Lower leg skin (tissue), 4 donors: ENCODE results near the gene DGKD. TPM values are rescaled to one million over a fixed set of nuclear protein-coding genes. Genes with fewer than 3 reads are reported as not detected.

ENCODE experiments used
- DNase-seq, 2 donors: peaks; one replicate each; pipeline ENCODE4 v3.0.0-alpha.2; 2019; ENCODE audit warnings: low spot score in 2 of 2
- H3K4me3 ChIP-seq: fragments of 200-600 bp; sonication (generic); 2 replicates; pipeline ENCODE4 v1.5.1; 2017; ENCODE audit warnings: mild to moderate bottlenecking, low read depth; ENCODE audit not compliant: poor library complexity, severe bottlenecking
- CTCF ChIP-seq, 3 donors: fragments of 450-650 bp; IDR thresholded peaks; one replicate each; pipeline ENCODE4 v1.5.1; 2016; ENCODE audit warnings: antibody characterized with exemption in 3 of 3, mild to moderate bottlenecking in 3 of 3, moderate library complexity in 2 of 3
- POLR2A ChIP-seq, 2 donors: fragments of 450-650 bp; IDR thresholded peaks; one replicate each; pipeline ENCODE4 v1.6.1; 2016 to 2017; ENCODE audit warnings: antibody characterized with exemption in 2 of 2, mild to moderate bottlenecking in 1 of 2, moderate library complexity in 1 of 2
- WGBS, 2 donors: methylation state at CpG; one replicate each; pipeline ENCODE4 v1.1.5; 2018; 5-methylcytosine and 5-hydroxymethylcytosine counted together
- intact Hi-C: fragments of 100-400 bp; cut with DNase I; formaldehyde crosslinking; loops from one replicate; pipeline ENCODE4 v1.15.0; 2023; ENCODE audit warnings: low total_unique reads
- total RNA-seq, 4 donors: library from RNA; depleted of rRNA; stranded (reverse); fragments of >200 nt; gene quantifications; one replicate each; pipeline ENCODE4 v1.1.0, GENCODE V29; 2016

Gene DGKD
- total RNA-seq, 4 donors from 2014 or later: 5.8 to 15.2 (median 7.8) TPM

- intact Hi-C loops: no loop called here
- peak in 1 of 2 donors; percentile 74 for DNase-seq
Measured at GRCh38 chr2:233414777-233415570, 60.7 kb downstream of the DGKD start.

GRCh38 chr2:233416199-233416598 lies 61.9 kb downstream of the DGKD start:
- no peak overlapping the region for H3K4me3 ChIP-seq
- 93 to 94% methylated on average over 3 of the region's 3 CpGs for WGBS, 2 donors
- intact Hi-C loops: no loop called here
- TF ChIP-seq POLR2A (IDR thresholded peaks at IDR 0.05) (no peak), CTCF (IDR thresholded peaks at IDR 0.05) (no peak)
- DNase-seq: peak in 1 of 2 donors; percentile 5

More at GRCh38 chr2:233414777-233415570, 60.7 kb downstream of the DGKD start:
- 60 to 62% methylated on average over 5 of the region's 5 CpGs for WGBS, 2 donors
- TF ChIP-seq CTCF (IDR thresholded peaks at IDR 0.05): no peak
- TF ChIP-seq POLR2A (IDR thresholded peaks at IDR 0.05): no peak
- no peak overlapping the region for H3K4me3 ChIP-seq

GRCh38 chr2:233416706-233417105 lies 62.4 kb downstream of the DGKD start:
- 98% methylated on average over 6 of the region's 6 CpGs for WGBS, 2 donors
- intact Hi-C loops: no loop called here
- H3K4me3 ChIP-seq: no peak overlapping the region
- peak in 1 of 2 donors; percentile 36 for DNase-seq
- TF ChIP-seq CTCF (IDR thresholded peaks at IDR 0.05) (no peak), POLR2A (IDR thresholded peaks at IDR 0.05) (no peak)

GRCh38 chr2:233417282-233417681 lies 63.0 kb downstream of the DGKD start:
- DNase-seq: no peak
- WGBS, 2 donors: 95 to 100% methylated on average over 1 of the region's 1 CpG
- no peak overlapping the region for H3K4me3 ChIP-seq
- TF ChIP-seq CTCF (IDR thresholded peaks at IDR 0.05): no peak
- no peak for TF ChIP-seq POLR2A (IDR thresholded peaks at IDR 0.05)
- intact Hi-C loops: no loop called here

- no peak overlapping the region for H3K4me3 ChIP-seq
- intact Hi-C loops: no loop called here
- DNase-seq: peak in 1 of 2 donors; percentile 49
- TF ChIP-seq CTCF (IDR thresholded peaks at IDR 0.05) (no peak), POLR2A (IDR thresholded peaks at IDR 0.05) (no peak)
- 84 to 88% methylated on average over 3 of the region's 3 CpGs for WGBS, 2 donors
Measured at GRCh38 chr2:233418052-233418760, 63.9 kb downstream of the DGKD start.
